HG03064 (cell line): ENCODE results near the gene TRPC4.

ENCODE experiments used
- ATAC-seq: cut with Tn5 transposase; IDR thresholded peaks from one replicate; pipeline ENCODE4 v1.9.1; 2021; ENCODE audit warnings: low read depth; ENCODE audit not compliant: unreplicated experiment

TRPC4 gene

GRCh38 chr13:37736045-37736444 is 133.5 kb downstream of the TRPC4 start:
- ATAC-seq, result no peak

- no peak for ATAC-seq
These were observed 134.3 kb downstream of the TRPC4 start for GRCh38 chr13:37735293-37735692.

GRCh38 chr13:37729876-37730275 is 139.7 kb downstream of the TRPC4 start:
- ATAC-seq, result no peak

GRCh38 chr13:37716420-37717195 is 153.0 kb downstream of the TRPC4 start:
- no peak for ATAC-seq

GRCh38 chr13:37715606-37716015 is 154.0 kb downstream of the TRPC4 start:
- no peak for ATAC-seq

- ATAC-seq, result no peak
These were observed 160.3 kb downstream of the TRPC4 start for GRCh38 chr13:37709318-37709717.

GRCh38 chr13:37707739-37708500 is 161.7 kb downstream of the TRPC4 start:
- ATAC-seq, result no peak

- no peak for ATAC-seq
These were observed 163.5 kb downstream of the TRPC4 start for GRCh38 chr13:37706041-37706440.

GRCh38 chr13:37701972-37702371 is 167.6 kb downstream of the TRPC4 start:
- ATAC-seq, result no peak

GRCh38 chr13:37701306-37701705 is 168.3 kb downstream of the TRPC4 start:
- no peak for ATAC-seq

- no peak for ATAC-seq
These were observed 168.7 kb downstream of the TRPC4 start for GRCh38 chr13:37700887-37701286.

- no peak for ATAC-seq
These were observed 174.4 kb downstream of the TRPC4 start for GRCh38 chr13:37695200-37695599.

GRCh38 chr13:37690361-37690760 is 179.2 kb downstream of the TRPC4 start:
- ATAC-seq, result no peak

- ATAC-seq, result no peak
These were observed 183.1 kb downstream of the TRPC4 start for GRCh38 chr13:37686501-37686900.

- ATAC-seq, result no peak
These were observed 184.4 kb downstream of the TRPC4 start for GRCh38 chr13:37685206-37685605.

- no peak for ATAC-seq
These were observed 187.1 kb downstream of the TRPC4 start for GRCh38 chr13:37682496-37682895.

- ATAC-seq, result no peak
These were observed 188.1 kb downstream of the TRPC4 start for GRCh38 chr13:37681281-37682032.

GRCh38 chr13:37680137-37680536 is 189.4 kb downstream of the TRPC4 start:
- ATAC-seq, result no peak

GRCh38 chr13:37679043-37679442 is 190.5 kb downstream of the TRPC4 start:
- no peak for ATAC-seq

GRCh38 chr13:37669845-37670244 is 199.7 kb downstream of the TRPC4 start:
- no peak for ATAC-seq

GRCh38 chr13:37667702-37668101 is 201.9 kb downstream of the TRPC4 start:
- ATAC-seq, result no peak
